Subcutaneous abdominal adipose tissue (tissue), 5 donors: ENCODE results near the gene RNF8.

Source experiments
- H3K27ac ChIP-seq: one replicate; pipeline ENCODE4 v1.7.0; 2013; ENCODE audit warnings: low read depth, mild to moderate bottlenecking, inconsistent platforms, low read length, moderate library complexity
- H3K27me3 ChIP-seq, 5 donors: one replicate each; pipeline ENCODE4 v1.7.0; 2013; ENCODE audit warnings: low read length in 5 of 5, inconsistent platforms in 1 of 5; ENCODE audit not compliant: control insufficient read depth in 5 of 5, insufficient read depth in 4 of 5
- H3K36me3 ChIP-seq, 5 donors: one replicate each; pipeline ENCODE4 v1.7.0; 2013; ENCODE audit warnings: low read length in 5 of 5; ENCODE audit not compliant: control insufficient read depth in 5 of 5, insufficient read depth in 5 of 5
- H3K4me1 ChIP-seq, 5 donors: one replicate each; pipeline ENCODE4 v1.7.0; 2013; ENCODE audit warnings: low read length in 5 of 5, mild to moderate bottlenecking in 3 of 5, moderate library complexity in 1 of 5; ENCODE audit not compliant: control insufficient read depth in 5 of 5, insufficient read depth in 5 of 5
- H3K4me3 ChIP-seq, 5 donors: one replicate each; pipeline ENCODE4 v1.7.0; 2013; ENCODE audit warnings: low read length in 5 of 5, low read depth in 1 of 5
- H3K9ac ChIP-seq, 5 donors: one replicate each; pipeline ENCODE4 v1.7.0; 2013; ENCODE audit warnings: low read length in 5 of 5, mild to moderate bottlenecking in 4 of 5, moderate library complexity in 3 of 5
- H3K9me3 ChIP-seq, 5 donors: one replicate each; pipeline ENCODE4 v1.7.0; 2013; ENCODE audit warnings: low read length in 5 of 5; ENCODE audit not compliant: control insufficient read depth in 5 of 5
- donor health status: healthy.
- donor health status: healthy.
- donor health status: healthy.
- donor health status: healthy.
- donor health status: healthy.

RNF8 gene

GRCh38 chr6:37311741-37312473 lies 41.9 kb upstream of the RNF8 start:
- H3K9ac ChIP-seq, result no peak overlapping the region

GRCh38 chr6:37313723-37314486 lies 39.9 kb upstream of the RNF8 start:
- Histone ChIP-seq H3K36me3 (peaks cover 11 to 65% (median 56%) of the 10 kb centered on the region in 5 donors), H3K27ac (no peak overlapping the region), H3K27me3 (no peaks in the 10 kb centered on the region), H3K9ac (no peak overlapping the region), H3K9me3 (no peaks in the 10 kb centered on the region), H3K4me1 (no peaks in the 10 kb centered on the region), H3K4me3 (no peak overlapping the region)

More at GRCh38 chr6:37311741-37312473, 41.9 kb upstream of the RNF8 start:
- Histone ChIP-seq H3K4me3 (no peak overlapping the region), H3K36me3 (peaks cover 5 to 48% (median 36%) of the 10 kb centered on the region in 5 donors), H3K4me1 (no peaks in the 10 kb centered on the region), H3K9me3 (no peaks in the 10 kb centered on the region), H3K27ac (no peak overlapping the region), H3K27me3 (no peaks in the 10 kb centered on the region)

GRCh38 chr6:37314487-37315156 lies 39.2 kb upstream of the RNF8 start:
- Histone ChIP-seq H3K9me3 (no peaks in the 10 kb centered on the region), H3K27me3 (no peaks in the 10 kb centered on the region), H3K9ac (no peak overlapping the region), H3K4me3 (no peak overlapping the region), H3K36me3 (peaks cover 11 to 72% (median 63%) of the 10 kb centered on the region in 5 donors), H3K4me1 (no peaks in the 10 kb centered on the region), H3K27ac (no peak overlapping the region)

GRCh38 chr6:37315157-37315515 lies 38.6 kb upstream of the RNF8 start:
- Histone ChIP-seq H3K9ac (no peak overlapping the region), H3K36me3 (peaks cover 11 to 77% (median 68%) of the 10 kb centered on the region in 5 donors), H3K27ac (no peak overlapping the region), H3K4me1 (no peaks in the 10 kb centered on the region), H3K4me3 (no peak overlapping the region), H3K9me3 (no peaks in the 10 kb centered on the region), H3K27me3 (no peaks in the 10 kb centered on the region)

- peaks cover 11 to 85% (median 74%) of the 10 kb centered on the region in 5 donors for H3K36me3 ChIP-seq
These were observed 37.7 kb upstream of the RNF8 start for GRCh38 chr6:37316071-37316470.

GRCh38 chr6:37317312-37318038 lies 36.3 kb upstream of the RNF8 start:
- Histone ChIP-seq H3K36me3 (peaks cover 9 to 97% (median 82%) of the 10 kb centered on the region in 5 donors), H3K27me3 (no peaks in the 10 kb centered on the region), H3K4me1 (no peaks in the 10 kb centered on the region), H3K4me3 (no peak overlapping the region), H3K27ac (no peak overlapping the region), H3K9me3 (no peaks in the 10 kb centered on the region), H3K9ac (no peak overlapping the region)

More at GRCh38 chr6:37316071-37316470, 37.7 kb upstream of the RNF8 start:
- Histone ChIP-seq H3K27ac (no peak overlapping the region), H3K9ac (no peak overlapping the region), H3K4me3 (no peak overlapping the region), H3K4me1 (no peaks in the 10 kb centered on the region), H3K9me3 (no peaks in the 10 kb centered on the region), H3K27me3 (no peaks in the 10 kb centered on the region)

- Histone ChIP-seq H3K9me3 (no peaks in the 10 kb centered on the region), H3K4me1 (peaks cover 3 to 14% (median 9%) of the 10 kb centered on the region in 5 donors), H3K27ac (no peak overlapping the region), H3K4me3 (no peak overlapping the region), H3K9ac (no peak overlapping the region), H3K27me3 (no peaks in the 10 kb centered on the region), H3K36me3 (peaks cover 6 to 86% (median 65%) of the 10 kb centered on the region in 5 donors)
These were observed 34.6 kb upstream of the RNF8 start for GRCh38 chr6:37319156-37319555.

- Histone ChIP-seq H3K9me3 (no peaks in the 10 kb centered on the region), H3K9ac (no peak overlapping the region), H3K4me3 (no peak overlapping the region), H3K27ac (no peak overlapping the region), H3K36me3 (peaks cover 6 to 79% (median 62%) of the 10 kb centered on the region in 5 donors), H3K4me1 (peaks cover 3 to 20% (median 9%) of the 10 kb centered on the region in 5 donors), H3K27me3 (no peaks in the 10 kb centered on the region)
These were observed 33.8 kb upstream of the RNF8 start for GRCh38 chr6:37319856-37320480.

- H3K9ac ChIP-seq, result no peak overlapping the region
- no peaks in the 10 kb centered on the region for H3K9me3 ChIP-seq
- H3K4me3 ChIP-seq, result no peak overlapping the region
- no peak overlapping the region for H3K27ac ChIP-seq
- no peaks in the 10 kb centered on the region for H3K27me3 ChIP-seq
- peaks cover 3 to 20% (median 9%) of the 10 kb centered on the region in 5 donors for H3K4me1 ChIP-seq
- H3K36me3 ChIP-seq, result peaks cover 6 to 73% (median 55%) of the 10 kb centered on the region in 5 donors
These were observed 33.1 kb upstream of the RNF8 start for GRCh38 chr6:37320646-37321045.
